ENCODE data around the gene LRIG1.

Gene LRIG1

DNA sequence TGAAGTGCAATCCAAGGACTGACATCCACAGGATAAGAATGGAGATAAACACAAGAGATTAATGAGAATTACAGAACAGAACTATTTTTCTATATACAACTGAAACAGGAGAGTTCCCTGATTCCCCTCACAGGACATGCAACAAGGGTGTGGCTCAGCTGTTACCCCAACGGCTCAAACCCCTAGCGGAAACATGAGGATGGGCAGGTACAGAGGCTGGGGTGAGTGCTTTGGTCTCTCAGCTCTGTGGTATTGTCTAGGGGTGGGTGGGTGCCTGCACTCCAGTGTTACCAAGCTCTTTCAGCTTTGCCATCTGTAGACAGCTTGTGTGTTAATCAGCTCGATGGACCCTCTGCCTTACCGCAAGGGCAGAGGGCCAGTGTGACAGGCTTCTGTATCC lies 17.8 kb upstream of the LRIG1 start:
- Mint-ChIP-seq H3K27me3 (ENCODE audit: low read depth) (peaks cover 17% of the 10 kb centered on the region), H3K4me1 (ENCODE audit: low read depth) (no peaks in the 10 kb centered on the region), H3K9me3 (no peaks in the 10 kb centered on the region), H3K4me3 (no peak overlapping the region), H3K27ac (no peak overlapping the region), H3K36me3 (ENCODE audit: low read depth) (no peaks in the 10 kb centered on the region)

DNA sequence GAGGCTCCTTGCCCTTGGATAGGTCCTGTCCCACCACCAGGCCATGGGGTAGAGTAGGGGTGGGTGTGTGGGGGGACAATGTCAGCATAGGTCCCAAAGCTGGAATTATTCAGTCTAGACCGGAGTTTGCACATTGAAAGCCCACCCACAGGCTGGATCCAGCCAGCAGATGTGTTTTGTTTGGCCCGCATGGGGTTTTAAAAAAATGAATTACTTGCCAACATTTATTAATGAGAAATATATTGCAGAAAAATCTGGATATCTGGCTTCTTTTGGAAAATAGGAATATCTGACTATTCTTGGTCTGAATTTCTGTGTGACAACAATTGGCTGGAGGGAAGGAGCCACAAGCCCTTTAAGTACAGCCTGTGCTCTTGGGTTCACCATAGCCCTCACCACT lies 17.3 kb upstream of the LRIG1 start:
- peaks cover 18% of the 10 kb centered on the region for H3K27me3 Mint-ChIP-seq (ENCODE audit: low read depth)
- H3K27ac Mint-ChIP-seq, result no peak overlapping the region
- no peak overlapping the region for H3K4me3 Mint-ChIP-seq
- no peaks in the 10 kb centered on the region for H3K4me1 Mint-ChIP-seq (ENCODE audit: low read depth)
- H3K36me3 Mint-ChIP-seq (ENCODE audit: low read depth), result no peaks in the 10 kb centered on the region
- H3K9me3 Mint-ChIP-seq, result no peaks in the 10 kb centered on the region

DNA sequence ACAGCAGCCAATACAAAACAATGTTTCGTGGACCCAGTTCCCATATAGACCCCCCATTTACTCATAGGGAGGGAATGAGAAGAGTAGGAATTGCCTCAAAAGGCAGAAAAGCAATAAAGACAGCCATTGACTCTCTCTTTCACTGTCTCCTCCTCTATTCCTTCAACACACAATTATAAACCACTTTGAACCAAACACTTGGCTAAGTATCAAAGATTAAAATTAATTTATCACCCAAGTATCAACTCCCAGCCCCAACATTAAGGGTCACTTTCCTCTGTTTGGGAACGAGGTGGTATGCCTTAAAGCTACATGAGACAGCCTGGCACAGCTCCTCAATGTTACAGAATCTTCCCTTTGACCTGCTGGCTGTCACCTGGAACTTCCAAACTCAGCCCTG lies 16.4 kb upstream of the LRIG1 start:
- H3K4me3 Mint-ChIP-seq, result no peak overlapping the region
- no peaks in the 10 kb centered on the region for H3K36me3 Mint-ChIP-seq (ENCODE audit: low read depth)
- H3K9me3 Mint-ChIP-seq, result no peaks in the 10 kb centered on the region
- no peak overlapping the region for H3K27ac Mint-ChIP-seq
- no peaks in the 10 kb centered on the region for H3K4me1 Mint-ChIP-seq (ENCODE audit: low read depth)
- H3K27me3 Mint-ChIP-seq (ENCODE audit: low read depth), result peaks cover 19% of the 10 kb centered on the region

DNA sequence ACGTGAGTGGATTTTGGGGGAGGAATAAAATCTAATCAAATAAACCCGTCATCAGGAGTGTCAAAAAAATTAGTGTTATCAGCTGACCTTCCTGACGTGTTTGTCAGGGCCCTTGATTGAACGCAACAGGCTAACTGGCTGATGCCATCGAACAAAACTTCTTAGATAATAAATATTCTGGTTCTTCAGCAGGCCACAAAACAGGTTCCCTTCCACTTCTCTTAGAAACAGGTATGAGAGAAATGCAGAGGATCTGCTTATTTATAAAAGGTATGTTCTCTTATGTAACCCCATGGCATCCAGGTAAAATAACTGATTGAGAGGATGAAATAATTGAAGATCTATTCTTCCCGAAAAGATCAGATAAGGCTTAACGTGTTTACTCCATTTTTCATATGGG lies 7.6 kb upstream of the LRIG1 start:
- no peak overlapping the region for H3K27ac Mint-ChIP-seq
- H3K27me3 Mint-ChIP-seq (ENCODE audit: low read depth), result peaks cover 37% of the 10 kb centered on the region
- H3K4me1 Mint-ChIP-seq (ENCODE audit: low read depth), result peaks cover 9% of the 10 kb centered on the region
- H3K9me3 Mint-ChIP-seq, result no peaks in the 10 kb centered on the region
- no peaks in the 10 kb centered on the region for H3K36me3 Mint-ChIP-seq (ENCODE audit: low read depth)
- H3K4me3 Mint-ChIP-seq, result no peak overlapping the region

DNA sequence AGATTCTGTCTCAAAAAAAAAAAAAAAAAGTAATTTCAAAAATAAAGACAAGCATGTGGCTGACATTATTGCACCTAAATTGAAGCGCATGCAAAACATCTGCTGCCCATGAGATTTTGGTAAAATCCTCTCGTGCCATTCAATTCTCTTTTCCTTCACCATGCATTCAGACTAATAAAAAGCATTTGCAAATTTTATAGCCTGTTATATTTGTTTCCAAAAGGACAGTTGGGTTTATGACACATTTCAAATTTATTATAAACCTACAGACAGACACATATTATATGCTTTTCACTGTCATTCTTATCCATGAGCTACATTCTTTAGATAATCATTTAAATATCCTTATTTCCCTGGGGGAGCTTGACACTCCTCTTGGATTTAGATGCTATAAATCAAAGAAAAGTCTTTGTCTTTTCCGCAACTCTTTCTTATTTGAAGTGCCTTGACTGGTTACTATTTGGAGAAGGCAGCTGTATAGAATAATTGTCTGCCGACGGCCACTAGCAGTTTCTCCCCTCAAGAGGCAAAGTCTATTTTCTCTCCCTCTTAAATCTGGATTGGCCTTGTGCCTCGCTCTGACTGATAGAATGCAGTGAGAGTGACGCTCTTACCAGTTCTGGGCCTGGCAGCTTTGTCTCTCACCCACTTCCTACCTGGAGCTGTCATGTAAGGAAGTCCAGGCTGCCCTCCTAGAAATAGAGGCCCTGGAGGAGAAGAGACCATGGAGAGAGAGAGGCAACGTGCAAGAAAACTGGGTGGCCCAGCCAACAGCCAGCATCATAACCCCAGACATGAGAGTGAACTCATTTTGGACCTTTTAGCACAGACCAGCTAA lies 6.8 kb upstream of the LRIG1 start:
- peaks cover 17% of the 10 kb centered on the region for H3K4me1 Mint-ChIP-seq (ENCODE audit: low read depth)
- peaks cover 40% of the 10 kb centered on the region for H3K27me3 Mint-ChIP-seq (ENCODE audit: low read depth)
- H3K9me3 Mint-ChIP-seq, result no peaks in the 10 kb centered on the region
- no peak overlapping the region for H3K27ac Mint-ChIP-seq
- no peak overlapping the region for H3K4me3 Mint-ChIP-seq
- H3K36me3 Mint-ChIP-seq (ENCODE audit: low read depth), result no peaks in the 10 kb centered on the region

DNA sequence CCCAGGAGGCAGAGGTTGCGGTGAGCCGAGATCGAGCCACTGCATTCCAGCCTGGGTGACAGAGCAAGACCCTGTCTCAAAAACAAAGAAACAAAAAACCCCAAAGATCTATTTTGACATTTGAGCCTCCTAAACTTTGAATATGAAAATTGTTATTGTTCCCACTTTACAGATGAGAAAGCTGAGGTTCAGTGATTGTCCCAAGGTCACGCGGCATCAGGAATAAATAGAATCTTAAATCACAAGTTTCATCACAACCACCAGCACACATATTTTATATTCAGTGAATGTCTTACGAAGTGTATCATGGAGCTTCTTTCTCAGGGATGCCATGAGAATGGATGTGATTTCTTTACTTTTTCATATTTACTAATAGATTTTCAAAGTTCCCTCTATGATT lies 5.3 kb upstream of the LRIG1 start:
- Mint-ChIP-seq H3K27ac (no peak overlapping the region), H3K4me3 (no peak overlapping the region), H3K4me1 (ENCODE audit: low read depth) (peaks cover 27% of the 10 kb centered on the region), H3K9me3 (no peaks in the 10 kb centered on the region), H3K27me3 (ENCODE audit: low read depth) (peaks cover 32% of the 10 kb centered on the region), H3K36me3 (ENCODE audit: low read depth) (no peaks in the 10 kb centered on the region)

DNA sequence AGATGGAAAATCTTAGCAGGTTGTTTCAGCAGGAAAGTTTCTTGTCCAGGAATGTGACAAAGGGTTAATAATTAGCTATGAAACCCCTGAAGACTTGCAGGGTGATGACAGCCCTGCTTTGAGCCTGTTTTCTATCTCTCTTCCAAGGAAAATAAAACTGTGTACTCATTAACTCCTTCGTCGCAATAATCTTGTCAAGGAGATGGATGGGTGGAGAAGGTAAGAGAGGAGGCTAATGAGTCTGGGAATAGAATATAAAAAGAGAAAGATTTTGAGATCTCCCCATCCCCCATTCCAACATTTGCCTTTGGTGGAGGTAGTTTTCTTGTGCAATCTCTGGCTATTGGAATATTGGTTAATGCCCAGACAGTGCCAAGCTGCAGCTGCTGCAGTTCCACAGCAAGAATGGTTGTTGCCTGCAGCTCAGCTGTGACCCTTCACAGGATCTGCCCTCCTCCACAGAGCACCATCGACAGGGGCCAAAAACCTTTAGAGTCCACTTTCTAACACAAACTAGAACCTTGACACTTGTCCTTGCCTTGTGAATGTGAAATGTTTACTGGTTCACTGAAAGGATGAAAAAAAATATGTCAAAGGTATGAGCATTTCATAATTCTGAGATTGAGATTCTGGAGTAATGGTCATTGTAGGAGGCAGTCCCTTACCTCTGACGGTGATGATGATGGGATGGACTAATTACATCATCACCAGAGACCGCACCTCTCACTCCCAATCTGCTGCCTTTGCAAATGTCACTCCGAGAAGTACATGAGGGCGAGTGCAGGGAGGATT lies 4.2 kb upstream of the LRIG1 start:
- Mint-ChIP-seq H3K9me3 (no peaks in the 10 kb centered on the region), H3K36me3 (ENCODE audit: low read depth) (no peaks in the 10 kb centered on the region), H3K4me3 (no peak overlapping the region), H3K27ac (no peak overlapping the region), H3K4me1 (ENCODE audit: low read depth) (peaks cover 27% of the 10 kb centered on the region), H3K27me3 (ENCODE audit: low read depth) (peaks cover 24% of the 10 kb centered on the region)

DNA sequence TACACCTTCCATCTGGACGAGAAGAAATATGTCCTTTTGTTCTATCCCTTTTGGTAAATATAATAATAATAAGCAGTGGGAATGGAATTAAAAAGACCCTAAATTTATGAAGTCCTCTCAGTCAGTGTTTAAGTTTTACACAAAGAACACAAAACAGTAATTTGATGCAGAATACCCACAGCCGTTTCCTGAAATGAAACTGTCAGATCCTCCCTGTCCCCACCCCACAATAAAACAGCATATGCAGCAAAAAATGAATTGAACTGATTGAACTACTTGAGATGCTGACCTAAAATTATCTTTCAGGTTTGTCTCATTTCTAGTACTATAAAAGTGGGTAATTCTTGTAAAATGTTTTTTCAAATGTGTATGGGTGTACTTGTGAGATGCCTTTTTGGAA lies 2.2 kb upstream of the LRIG1 start:
- peaks cover 8% of the 10 kb centered on the region for H3K36me3 Mint-ChIP-seq (ENCODE audit: low read depth)
- H3K9me3 Mint-ChIP-seq, result no peaks in the 10 kb centered on the region
- H3K4me3 Mint-ChIP-seq, result peak overlapping the region; percentile 60
- H3K27ac Mint-ChIP-seq, result no peak overlapping the region
- peaks cover 24% of the 10 kb centered on the region for H3K27me3 Mint-ChIP-seq (ENCODE audit: low read depth)
- H3K4me1 Mint-ChIP-seq (ENCODE audit: low read depth), result peaks cover 46% of the 10 kb centered on the region

DNA sequence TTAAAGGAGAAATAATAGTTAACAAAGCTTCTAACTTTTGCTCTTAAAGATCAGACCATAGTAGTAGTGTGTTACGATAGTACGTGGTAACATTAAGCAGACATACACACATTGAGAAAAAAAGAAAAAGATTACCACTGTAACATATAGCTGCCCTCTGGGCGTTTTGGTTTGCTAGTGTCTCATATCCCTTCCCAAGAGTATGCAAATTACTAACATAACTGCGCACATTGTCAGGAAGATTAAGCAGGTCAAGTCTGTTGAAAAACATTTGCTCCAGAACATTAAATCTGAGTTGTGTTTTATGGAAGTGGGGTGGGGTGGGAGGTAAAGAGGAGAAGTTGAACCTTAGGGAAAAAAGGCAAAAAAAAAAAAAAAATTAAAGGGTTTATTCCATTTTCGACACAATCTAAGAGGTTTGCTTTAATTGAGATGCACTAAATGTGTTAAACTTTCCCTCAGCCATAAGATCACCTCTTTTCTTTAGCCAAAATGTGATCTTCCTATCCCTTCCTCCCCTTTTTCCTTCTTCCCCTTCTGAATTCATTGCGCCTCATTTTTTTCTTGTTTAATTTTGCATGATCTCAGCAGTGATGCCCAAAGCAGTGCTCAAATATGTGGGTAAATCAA lies 1.5 kb upstream of the LRIG1 start:
- H3K4me1 Mint-ChIP-seq (ENCODE audit: low read depth), result peaks cover 50% of the 10 kb centered on the region
- peaks cover 24% of the 10 kb centered on the region for H3K27me3 Mint-ChIP-seq (ENCODE audit: low read depth)
- H3K4me3 Mint-ChIP-seq, result peak overlapping the region; percentile 60
- H3K27ac Mint-ChIP-seq, result no peak overlapping the region
- H3K9me3 Mint-ChIP-seq, result no peaks in the 10 kb centered on the region
- H3K36me3 Mint-ChIP-seq (ENCODE audit: low read depth), result peaks cover 8% of the 10 kb centered on the region

DNA sequence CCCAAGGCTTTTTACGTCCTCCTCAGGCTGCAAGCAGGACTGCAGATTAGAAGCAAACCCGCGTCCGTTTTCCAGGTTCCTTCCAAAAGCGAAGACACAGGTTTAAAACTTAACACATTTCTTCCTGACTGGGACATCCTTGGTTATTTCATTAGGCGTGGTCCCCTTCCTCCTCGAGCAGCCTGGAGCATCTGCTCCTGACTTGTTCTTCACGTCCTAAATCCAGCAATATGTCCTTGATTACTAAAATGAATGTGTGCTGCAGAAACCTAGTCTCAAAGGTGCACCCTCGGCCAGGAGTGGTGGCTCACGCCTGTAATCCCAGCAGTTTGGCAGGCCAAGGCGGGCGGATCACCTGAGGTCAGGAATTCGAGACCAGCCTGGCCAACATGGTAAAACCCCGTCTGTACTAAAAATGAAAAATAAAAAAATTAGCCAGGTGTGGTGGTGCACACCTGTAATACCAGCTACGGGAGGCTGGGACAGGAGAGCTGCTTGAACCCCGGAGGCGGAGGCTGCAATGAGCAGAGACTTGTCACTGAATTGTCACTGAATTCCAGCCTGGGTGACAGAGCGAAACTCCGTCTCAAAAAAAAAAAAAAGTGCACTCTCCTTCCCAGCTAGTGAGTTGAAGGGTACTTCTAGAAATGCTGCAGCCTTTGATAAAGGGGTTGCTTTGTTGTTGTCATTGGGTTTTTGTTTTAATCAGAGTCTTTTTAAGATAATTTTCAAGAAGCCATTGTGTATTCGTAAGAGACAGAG lies 842 bp upstream of the LRIG1 start:
- peaks cover 54% of the 10 kb centered on the region for H3K4me1 Mint-ChIP-seq (ENCODE audit: low read depth)
- peak overlapping the region; percentile 88 for H3K4me3 Mint-ChIP-seq
- no peaks in the 10 kb centered on the region for H3K9me3 Mint-ChIP-seq
- no peak overlapping the region for H3K27ac Mint-ChIP-seq
- peaks cover 24% of the 10 kb centered on the region for H3K27me3 Mint-ChIP-seq (ENCODE audit: low read depth)
- peaks cover 8% of the 10 kb centered on the region for H3K36me3 Mint-ChIP-seq (ENCODE audit: low read depth)

DNA sequence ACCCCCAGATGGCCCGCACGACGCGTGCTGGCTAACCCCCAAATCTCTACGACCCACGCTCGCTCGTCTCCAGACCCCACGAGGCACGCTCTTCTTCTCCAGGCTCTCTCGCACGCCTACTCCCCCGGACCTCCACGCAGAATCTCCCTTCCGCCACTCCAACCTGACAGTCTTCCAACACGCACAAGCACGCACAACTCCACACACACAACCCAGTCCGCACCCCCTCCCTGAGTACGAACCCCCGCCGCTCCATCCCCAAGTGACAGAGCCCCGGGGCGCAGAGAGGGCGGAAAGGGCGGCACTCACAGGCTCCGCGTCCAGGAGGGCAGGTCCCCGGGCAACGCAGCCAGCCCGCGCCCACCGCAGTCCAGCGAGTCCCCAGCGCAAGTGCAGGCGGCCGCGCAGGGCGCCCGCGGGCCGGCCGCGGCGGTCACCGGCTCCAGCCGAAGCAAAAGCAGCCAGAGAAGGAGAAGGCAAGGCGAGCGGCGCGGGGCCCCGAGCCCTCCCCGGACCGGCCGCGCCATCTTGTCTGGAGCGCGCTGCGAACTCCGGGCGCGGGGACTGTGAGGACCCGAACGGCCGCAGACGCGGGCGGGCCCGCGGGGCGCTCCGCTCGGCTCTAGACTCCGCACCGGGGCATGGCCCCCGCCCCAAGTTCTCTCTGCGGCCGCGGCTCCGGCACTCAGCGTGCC lies 794 bp downstream of the LRIG1 start:
- Mint-ChIP-seq H3K36me3 (ENCODE audit: low read depth) (peaks cover 14% of the 10 kb centered on the region), H3K27me3 (ENCODE audit: low read depth) (peaks cover 19% of the 10 kb centered on the region), H3K9me3 (no peaks in the 10 kb centered on the region), H3K4me3 (peak overlapping the region; percentile 98), H3K27ac (peak overlapping the region; percentile 89), H3K4me1 (ENCODE audit: low read depth) (peaks cover 68% of the 10 kb centered on the region)

DNA sequence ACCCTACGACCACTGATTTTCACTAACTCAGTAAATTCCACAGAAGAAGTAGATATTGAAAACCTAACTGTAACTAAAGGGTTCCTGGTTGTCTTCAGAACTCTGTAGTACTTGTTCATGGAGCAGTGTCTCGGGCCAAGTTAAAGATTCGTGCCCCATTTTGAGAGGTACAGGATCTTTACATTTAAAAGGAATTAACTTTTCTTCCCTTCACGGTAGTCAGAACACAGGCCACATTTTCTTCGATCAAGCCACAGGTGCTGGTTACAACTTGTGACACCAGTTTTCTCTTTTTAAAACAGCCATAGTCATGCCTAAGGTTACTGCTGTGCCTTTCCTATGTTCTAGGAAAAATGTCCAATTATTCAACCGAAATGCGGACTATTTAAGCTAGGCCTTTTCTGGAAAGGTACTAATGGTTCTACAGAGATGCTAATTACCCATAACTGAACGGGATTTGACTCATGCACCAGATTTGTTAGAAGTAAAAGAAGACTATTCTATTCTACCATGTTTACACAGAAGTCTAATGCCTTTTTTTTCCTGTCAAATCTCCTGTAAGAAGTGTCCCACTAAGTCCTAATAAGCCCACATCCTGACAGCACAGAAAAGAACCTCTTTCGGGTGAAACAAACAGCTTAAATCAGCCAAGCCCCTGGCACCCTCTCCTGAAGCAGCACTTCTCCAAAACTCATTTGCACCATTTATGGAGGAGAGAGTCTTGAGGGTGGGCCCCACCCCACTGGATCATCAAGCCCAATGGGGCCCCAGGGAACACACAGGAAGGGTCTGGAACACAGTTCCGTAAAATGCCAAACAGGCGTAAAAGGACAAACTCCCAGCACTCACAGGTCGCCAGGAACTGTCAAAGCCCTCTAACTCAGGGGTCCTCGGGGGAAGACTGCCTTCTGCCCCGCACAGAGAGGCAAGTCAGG lies 1.9 kb downstream of the LRIG1 start:
- Mint-ChIP-seq H3K4me3 (peak overlapping the region; percentile 98), H3K9me3 (no peaks in the 10 kb centered on the region), H3K27ac (peak overlapping the region; percentile 89)

More for the DNA sequence above, 1.9 kb downstream of the LRIG1 start:
- H3K27me3 Mint-ChIP-seq (ENCODE audit: low read depth), result peaks cover 13% of the 10 kb centered on the region
- H3K36me3 Mint-ChIP-seq (ENCODE audit: low read depth), result peaks cover 19% of the 10 kb centered on the region
- H3K4me1 Mint-ChIP-seq (ENCODE audit: low read depth), result peaks cover 78% of the 10 kb centered on the region
